Calu3 (cell line): ENCODE results near the gene PVR. TPM values are rescaled to one million over a fixed set of nuclear protein-coding genes. Genes with fewer than 3 reads are reported as not detected.

Source experiments
- BruUV-seq: library from RNA; stranded (reverse); fragments of 400-500 nt; replicated peaks from 2 replicates; lab custom pipeline; 2021; lab: Mats Ljungman, UMichigan
- CTCF ChIA-PET: fragments of 300-600 bp; sonication (Branson Sonifier 250); formaldehyde crosslinking; loops from one replicate; lab custom pipeline; 2022; ENCODE audit warnings: antibody characterized with exemption; lab: Charles Lee
- DNase-seq: peaks from one replicate; pipeline ENCODE4 v3.0.0; 2022
- H3K27ac Mint-ChIP-seq: one replicate; pipeline ENCODE4 v1.8.0; 2022; ENCODE audit warnings: mixed read lengths; ENCODE audit not compliant: unreplicated experiment
- H3K27me3 Mint-ChIP-seq: one replicate; pipeline ENCODE4 v1.8.0; 2022; ENCODE audit warnings: mixed read lengths; ENCODE audit not compliant: unreplicated experiment
- H3K36me3 Mint-ChIP-seq: one replicate; pipeline ENCODE4 v1.8.0; 2022; ENCODE audit warnings: mild to moderate bottlenecking, moderate library complexity, mixed read lengths; ENCODE audit not compliant: insufficient read depth, unreplicated experiment
- H3K4me1 Mint-ChIP-seq: one replicate; pipeline ENCODE4 v1.8.0; 2022; ENCODE audit warnings: mild to moderate bottlenecking, low read depth, mixed read lengths; ENCODE audit not compliant: unreplicated experiment
- H3K4me3 Mint-ChIP-seq: one replicate; pipeline ENCODE4 v1.8.0; 2022; ENCODE audit warnings: mild to moderate bottlenecking, low read depth, moderate library complexity, mixed read lengths; ENCODE audit not compliant: unreplicated experiment
- H3K9me3 Mint-ChIP-seq: one replicate; pipeline ENCODE4 v1.8.0; 2022; ENCODE audit warnings: low read depth, mixed read lengths; ENCODE audit not compliant: unreplicated experiment
- intact Hi-C: fragments of 100-400 bp; cut with micrococcal nuclease; formaldehyde crosslinking; loops from one replicate; pipeline ENCODE4 v1.10.0; 2022; ENCODE audit not compliant: unreplicated experiment
- microRNA-seq: library from miRNA; unstranded; fragments of <30 nt; microRNA quantifications from one replicate; pipeline ENCODE4 v1.2.0, GENCODE V29; 2022
- total RNA-seq: library from RNA; stranded (reverse); gene quantifications from 2 replicates; pipeline ENCODE4 v1.2.3, GENCODE V29; 2022
- TF ChIP-seq, protein P1 (sequence below): fragments of 200-600 bp; IDR thresholded peaks from one replicate; pipeline ENCODE4 v1.8.0; 2022; ENCODE audit warnings: antibody characterized with exemption; ENCODE audit not compliant: unreplicated experiment

The PVR gene
- total RNA-seq, 1 experiment from 2014 or later, result 215 TPM

DNA sequence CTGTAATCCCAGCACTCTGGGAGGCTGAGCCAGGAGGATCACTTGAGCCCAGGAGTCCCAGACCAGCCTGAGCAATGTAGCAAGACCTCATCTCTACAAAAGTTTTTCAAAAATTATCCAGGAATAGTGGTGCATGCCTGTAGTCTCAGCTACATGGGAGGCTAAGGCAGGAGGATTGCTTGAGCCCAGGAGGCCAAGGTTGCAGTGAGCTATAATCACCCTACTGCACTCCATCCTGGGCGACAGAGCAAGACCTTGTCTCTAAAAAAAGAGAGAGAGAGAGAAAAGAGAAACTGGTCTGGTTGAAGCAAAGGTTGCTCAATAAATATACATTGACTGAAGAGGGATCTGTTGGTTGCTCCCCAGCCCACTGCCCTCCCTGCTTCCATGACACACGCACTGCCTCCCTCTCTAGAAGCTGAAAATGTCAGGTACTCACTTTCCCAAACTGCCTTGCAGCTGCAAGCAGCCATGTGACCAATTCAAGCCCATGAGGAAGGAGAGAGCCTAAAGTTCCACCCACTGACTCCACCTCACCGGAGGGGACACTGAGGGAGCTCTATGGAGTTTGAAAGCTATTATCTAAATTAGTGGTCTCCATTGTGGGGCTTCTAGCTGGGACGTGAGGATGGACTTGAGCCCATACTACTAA, 69.3 kb downstream of the PVR start:
- CTCF ChIA-PET, result interaction anchor here (0.7 to 2.5 kb wide), 3 partner anchors 11 to 134 kb away, joined by 5 to 13 read pairs (median 5); no protein-coding TSS in a partner anchor
- TF ChIP-seq, protein P1, sequence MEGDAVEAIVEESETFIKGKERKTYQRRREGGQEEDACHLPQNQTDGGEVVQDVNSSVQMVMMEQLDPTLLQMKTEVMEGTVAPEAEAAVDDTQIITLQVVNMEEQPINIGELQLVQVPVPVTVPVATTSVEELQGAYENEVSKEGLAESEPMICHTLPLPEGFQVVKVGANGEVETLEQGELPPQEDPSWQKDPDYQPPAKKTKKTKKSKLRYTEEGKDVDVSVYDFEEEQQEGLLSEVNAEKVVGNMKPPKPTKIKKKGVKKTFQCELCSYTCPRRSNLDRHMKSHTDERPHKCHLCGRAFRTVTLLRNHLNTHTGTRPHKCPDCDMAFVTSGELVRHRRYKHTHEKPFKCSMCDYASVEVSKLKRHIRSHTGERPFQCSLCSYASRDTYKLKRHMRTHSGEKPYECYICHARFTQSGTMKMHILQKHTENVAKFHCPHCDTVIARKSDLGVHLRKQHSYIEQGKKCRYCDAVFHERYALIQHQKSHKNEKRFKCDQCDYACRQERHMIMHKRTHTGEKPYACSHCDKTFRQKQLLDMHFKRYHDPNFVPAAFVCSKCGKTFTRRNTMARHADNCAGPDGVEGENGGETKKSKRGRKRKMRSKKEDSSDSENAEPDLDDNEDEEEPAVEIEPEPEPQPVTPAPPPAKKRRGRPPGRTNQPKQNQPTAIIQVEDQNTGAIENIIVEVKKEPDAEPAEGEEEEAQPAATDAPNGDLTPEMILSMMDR, result no peak
- no peaks in the 10 kb centered on the region for H3K9me3 Mint-ChIP-seq
- BruUV-seq, result no TSS peak
- H3K36me3 Mint-ChIP-seq, result peaks cover 6% of the 10 kb centered on the region
- intact Hi-C loops, result no loop called here
- H3K27me3 Mint-ChIP-seq, result no peaks in the 10 kb centered on the region
- no peak overlapping the region for H3K27ac Mint-ChIP-seq
- H3K4me1 Mint-ChIP-seq, result peaks cover 2% of the 10 kb centered on the region
- no peak overlapping the region for H3K4me3 Mint-ChIP-seq
- no peak for DNase-seq

Small RNA genes within 50 kb of the gene (microRNA-seq; reads per million reads assigned to microRNA genes)
- not detected for gene MIR4531

Other genes with a start within 250 kb of the PVR start
- gene ZNF285, start 242.3 kb upstream of the PVR start, total RNA-seq, result 5.8 and 6.5 TPM in 2 replicates
- gene ZNF229, start 195.4 kb upstream of the PVR start, total RNA-seq, result 4.0 and 4.2 TPM in 2 replicates
- 12.7 TPM in 2 replicates for gene ZNF180, start 143.4 kb upstream of the PVR start, total RNA-seq
- gene CEACAM20, start 114.2 kb upstream of the PVR start, total RNA-seq, result 0.17 and 0.28 TPM in 2 replicates
- gene IGSF23, start 30.3 kb upstream of the PVR start, total RNA-seq, result not detected in 2 replicates
- 66.2 and 67.8 TPM in 2 replicates for gene CEACAM19, start 27.6 kb downstream of the PVR start, total RNA-seq
- 0.38 TPM in 1 of 2 replicates, not detected in the other for gene CEACAM16, start 55.2 kb downstream of the PVR start, total RNA-seq
- gene BCL3, start 104.8 kb downstream of the PVR start, total RNA-seq, result 37.7 and 41.5 TPM in 2 replicates
- gene CBLC, start 134.0 kb downstream of the PVR start, total RNA-seq, result 54.3 and 63.1 TPM in 2 replicates
- gene BCAM, start 165.2 kb downstream of the PVR start, total RNA-seq, result 30.0 and 31.2 TPM in 2 replicates
- gene NECTIN2, start 202.4 kb downstream of the PVR start, total RNA-seq, result 137 and 174 TPM in 2 replicates
- 152 and 162 TPM in 2 replicates for gene TOMM40, start 247.3 kb downstream of the PVR start, total RNA-seq